Mesothelial cell of epicardium (in vitro differentiated cells): Measurements from ENCODE around the gene AP2A1. TPM values are rescaled to one million over a fixed set of nuclear protein-coding genes. Genes with fewer than 3 reads are reported as not detected.

Experiments used
- DNase-seq, 2 experiments: peaks; one replicate each; pipeline ENCODE4 v3.0.0; 2021; ENCODE audit warnings: low spot score in 2 of 2; ENCODE audit not compliant: unreplicated experiment in 2 of 2
- H3K27ac Mint-ChIP-seq: 2 replicates; pipeline ENCODE4 v1.8.0; 2021; ENCODE audit warnings: mixed read lengths
- H3K27me3 Mint-ChIP-seq: 2 replicates; pipeline ENCODE4 v1.8.0; 2021; ENCODE audit warnings: low read depth, mixed read lengths
- H3K36me3 Mint-ChIP-seq: 2 replicates; pipeline ENCODE4 v1.8.0; 2021; ENCODE audit warnings: mixed read lengths
- H3K4me1 Mint-ChIP-seq: 2 replicates; pipeline ENCODE4 v1.8.0; 2021; ENCODE audit warnings: mixed read lengths
- H3K4me3 Mint-ChIP-seq: 2 replicates; pipeline ENCODE4 v1.8.0; 2021; ENCODE audit warnings: mild to moderate bottlenecking, moderate library complexity, mixed read lengths
- H3K9me3 Mint-ChIP-seq: 2 replicates; pipeline ENCODE4 v1.8.0; 2021; ENCODE audit warnings: mixed read lengths
- total RNA-seq: library from RNA; stranded (reverse); gene quantifications from 3 replicates; pipeline ENCODE4 v1.2.1, GENCODE V29; 2021
- TF ChIP-seq, protein P1 (sequence below): fragments of 200-600 bp; sonication (generic); IDR thresholded peaks from one replicate; pipeline ENCODE4 v1.5.0; 2021; ENCODE audit warnings: antibody characterized with exemption; ENCODE audit not compliant: unreplicated experiment

The AP2A1 gene
- total RNA-seq, 1 donor from 2014 or later, result 85.2 TPM

DNA sequence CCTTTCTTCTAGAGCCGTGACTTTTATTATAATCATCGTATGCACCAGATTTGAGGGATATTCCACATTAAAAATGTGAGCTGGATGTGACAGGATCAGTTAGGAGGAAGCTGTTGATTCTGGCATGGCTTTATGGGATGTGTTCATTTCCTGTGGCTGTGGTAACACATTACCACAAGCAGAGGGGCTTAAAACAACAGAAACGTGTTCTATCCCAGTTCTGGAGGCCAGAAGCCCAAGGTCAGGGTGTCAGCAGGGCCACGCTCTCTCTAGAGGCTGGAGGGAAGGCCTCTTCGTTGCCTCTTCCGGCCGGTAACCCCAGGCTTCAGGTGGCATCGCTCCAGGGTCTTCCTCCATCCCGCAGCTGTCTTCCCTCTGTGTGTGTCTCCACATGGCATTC lies 65.8 kb downstream of the AP2A1 start:
- Mint-ChIP-seq H3K36me3 (peaks cover 16% of the 10 kb centered on the region), H3K27me3 (no peaks in the 10 kb centered on the region), H3K27ac (no peak overlapping the region), H3K9me3 (no peaks in the 10 kb centered on the region), H3K4me1 (no peaks in the 10 kb centered on the region), H3K4me3 (no peak overlapping the region)
- DNase-seq, result no peak
- TF ChIP-seq, protein P1, sequence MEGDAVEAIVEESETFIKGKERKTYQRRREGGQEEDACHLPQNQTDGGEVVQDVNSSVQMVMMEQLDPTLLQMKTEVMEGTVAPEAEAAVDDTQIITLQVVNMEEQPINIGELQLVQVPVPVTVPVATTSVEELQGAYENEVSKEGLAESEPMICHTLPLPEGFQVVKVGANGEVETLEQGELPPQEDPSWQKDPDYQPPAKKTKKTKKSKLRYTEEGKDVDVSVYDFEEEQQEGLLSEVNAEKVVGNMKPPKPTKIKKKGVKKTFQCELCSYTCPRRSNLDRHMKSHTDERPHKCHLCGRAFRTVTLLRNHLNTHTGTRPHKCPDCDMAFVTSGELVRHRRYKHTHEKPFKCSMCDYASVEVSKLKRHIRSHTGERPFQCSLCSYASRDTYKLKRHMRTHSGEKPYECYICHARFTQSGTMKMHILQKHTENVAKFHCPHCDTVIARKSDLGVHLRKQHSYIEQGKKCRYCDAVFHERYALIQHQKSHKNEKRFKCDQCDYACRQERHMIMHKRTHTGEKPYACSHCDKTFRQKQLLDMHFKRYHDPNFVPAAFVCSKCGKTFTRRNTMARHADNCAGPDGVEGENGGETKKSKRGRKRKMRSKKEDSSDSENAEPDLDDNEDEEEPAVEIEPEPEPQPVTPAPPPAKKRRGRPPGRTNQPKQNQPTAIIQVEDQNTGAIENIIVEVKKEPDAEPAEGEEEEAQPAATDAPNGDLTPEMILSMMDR, result no peak

DNA sequence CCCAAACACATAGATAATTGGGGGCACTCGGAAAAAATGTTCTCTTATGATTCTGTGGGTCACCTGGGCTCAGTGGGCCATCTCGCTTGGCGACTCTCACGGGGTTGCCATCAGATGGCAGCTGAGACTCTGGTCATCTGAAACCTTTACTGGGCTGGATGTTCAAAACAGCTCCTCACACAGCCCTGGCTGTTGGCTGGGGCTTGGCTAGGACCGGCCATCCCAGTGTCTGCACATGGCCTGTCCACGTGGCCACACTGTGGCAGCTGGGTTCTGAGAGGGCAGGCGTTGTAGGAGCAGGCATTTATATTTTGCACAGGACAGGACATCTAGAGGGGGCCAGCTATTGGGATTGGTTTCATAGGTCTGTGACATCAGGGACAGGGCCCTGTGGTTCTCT lies 66.8 kb downstream of the AP2A1 start:
- H3K27ac Mint-ChIP-seq, result no peak overlapping the region
- TF ChIP-seq, protein P1, result no peak
- no peak overlapping the region for H3K4me3 Mint-ChIP-seq
- no peak for DNase-seq
- no peaks in the 10 kb centered on the region for H3K27me3 Mint-ChIP-seq
- no peaks in the 10 kb centered on the region for H3K9me3 Mint-ChIP-seq
- peaks cover 26% of the 10 kb centered on the region for H3K36me3 Mint-ChIP-seq
- H3K4me1 Mint-ChIP-seq, result no peaks in the 10 kb centered on the region

DNA sequence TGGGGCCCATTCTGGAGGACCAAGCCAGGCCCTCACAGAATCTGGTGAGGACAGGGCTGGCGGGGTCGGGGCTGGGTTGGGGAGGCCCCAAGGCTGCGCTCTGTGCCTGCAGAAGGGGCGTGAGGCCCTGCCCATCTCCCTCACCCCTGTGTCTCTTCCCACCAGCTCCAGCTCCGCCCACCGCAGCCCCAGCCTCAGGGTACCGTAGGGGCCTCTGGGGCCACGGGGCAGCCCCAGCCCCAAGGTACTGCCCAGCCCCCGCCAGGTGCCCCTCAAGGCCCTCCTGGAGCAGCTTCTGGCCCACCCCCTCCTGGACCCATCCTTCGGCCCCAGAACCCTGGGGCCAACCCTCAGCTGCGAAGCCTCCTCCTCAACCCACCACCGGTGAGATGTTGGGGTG lies 68.8 kb downstream of the AP2A1 start:
- no peaks in the 10 kb centered on the region for H3K4me1 Mint-ChIP-seq
- H3K27me3 Mint-ChIP-seq, result no peaks in the 10 kb centered on the region
- TF ChIP-seq, protein P1, result no peak
- H3K9me3 Mint-ChIP-seq, result no peaks in the 10 kb centered on the region
- H3K4me3 Mint-ChIP-seq, result no peak overlapping the region
- no peak for DNase-seq
- H3K36me3 Mint-ChIP-seq, result peaks cover 44% of the 10 kb centered on the region
- no peak overlapping the region for H3K27ac Mint-ChIP-seq

DNA sequence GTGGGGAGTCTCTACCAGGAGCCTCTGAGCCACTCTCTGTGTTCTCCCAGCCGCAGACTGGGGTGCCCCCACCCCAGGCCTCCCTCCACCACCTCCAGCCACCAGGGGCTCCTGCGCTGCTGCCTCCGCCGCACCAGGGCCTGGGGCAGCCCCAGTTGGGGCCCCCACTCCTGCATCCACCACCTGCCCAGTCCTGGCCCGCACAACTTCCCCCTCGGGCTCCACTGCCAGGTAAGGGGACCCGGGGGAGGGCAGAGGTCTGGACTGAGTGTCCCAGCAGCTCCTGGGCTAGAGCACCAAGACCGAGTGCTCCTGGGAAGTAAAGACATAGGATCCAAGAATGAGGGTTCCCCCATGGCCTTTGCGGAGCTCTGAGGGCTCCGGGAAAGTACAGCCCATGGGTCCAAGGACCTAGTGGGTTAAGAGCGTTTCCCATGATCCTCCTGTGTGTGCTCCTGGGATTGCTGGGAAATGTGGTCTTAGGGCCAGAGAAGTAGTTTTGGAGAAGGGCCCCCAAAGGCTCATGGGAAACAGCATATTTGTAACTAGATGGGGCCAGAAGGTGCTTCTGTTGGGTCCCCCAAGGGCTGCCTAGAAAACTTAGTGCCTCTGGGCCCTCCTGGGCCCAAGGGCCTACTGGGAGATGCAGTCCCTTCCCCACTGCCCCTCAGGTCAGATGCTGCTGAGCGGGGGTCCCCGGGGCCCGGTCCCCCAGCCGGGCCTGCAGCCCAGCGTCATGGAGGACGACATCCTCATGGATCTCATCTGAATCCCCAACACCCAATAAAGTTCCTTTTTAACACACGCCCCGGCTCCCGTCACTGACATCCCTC lies 69.6 kb downstream of the AP2A1 start:
- TF ChIP-seq, protein P1, result no peak

DNA sequence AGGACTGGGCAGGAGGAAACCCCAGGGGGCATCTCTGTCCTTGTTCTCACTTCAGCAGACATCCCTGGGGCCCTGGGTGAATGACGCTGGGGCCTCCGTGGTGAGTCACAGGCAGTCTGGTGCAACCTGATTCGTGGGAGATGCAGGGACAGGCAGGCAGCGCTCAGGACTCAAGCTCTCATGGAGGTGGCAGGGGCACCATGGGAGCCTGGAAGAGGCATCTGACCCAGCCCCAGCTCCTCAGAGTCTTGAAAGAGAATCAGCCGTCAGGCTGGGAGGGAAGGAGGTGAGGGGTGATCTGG lies 70.2 kb downstream of the AP2A1 start:
- peaks cover 47% of the 10 kb centered on the region for H3K36me3 Mint-ChIP-seq
- no peaks in the 10 kb centered on the region for H3K9me3 Mint-ChIP-seq
- H3K4me1 Mint-ChIP-seq, result no peaks in the 10 kb centered on the region
- TF ChIP-seq, protein P1, result no peak
- H3K4me3 Mint-ChIP-seq, result no peak overlapping the region
- H3K27ac Mint-ChIP-seq, result no peak overlapping the region
- no peaks in the 10 kb centered on the region for H3K27me3 Mint-ChIP-seq
- no peak for DNase-seq

More for the DNA sequence above, 69.6 kb downstream of the AP2A1 start:
- H3K36me3 Mint-ChIP-seq, result peaks cover 47% of the 10 kb centered on the region
- no peak overlapping the region for H3K4me3 Mint-ChIP-seq
- no peaks in the 10 kb centered on the region for H3K9me3 Mint-ChIP-seq
- no peaks in the 10 kb centered on the region for H3K4me1 Mint-ChIP-seq
- no peak overlapping the region for H3K27ac Mint-ChIP-seq
- no peak for DNase-seq
- no peaks in the 10 kb centered on the region for H3K27me3 Mint-ChIP-seq

DNA sequence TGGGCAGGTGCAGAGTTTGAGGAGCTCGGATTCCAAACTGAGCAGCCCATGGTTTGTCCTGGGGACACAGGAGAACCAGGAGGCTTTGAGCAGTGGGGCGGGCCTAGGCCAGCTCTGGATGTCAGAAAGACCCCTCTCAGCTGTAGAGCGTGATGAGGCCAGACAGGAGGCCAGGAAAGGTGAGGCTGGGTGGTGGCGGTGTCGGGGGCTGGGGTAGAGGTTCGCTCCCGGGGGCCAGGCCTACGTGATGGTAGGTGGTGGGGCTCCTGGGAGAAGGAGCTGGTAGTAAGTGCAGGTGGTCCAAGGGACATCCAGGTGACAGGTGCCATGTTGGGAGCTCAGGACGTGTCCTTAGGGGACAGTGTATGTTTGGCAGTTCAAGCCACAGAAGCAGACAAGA lies 70.6 kb downstream of the AP2A1 start:
- TF ChIP-seq, protein P1, result no peak
- H3K9me3 Mint-ChIP-seq, result no peaks in the 10 kb centered on the region
- peaks cover 45% of the 10 kb centered on the region for H3K36me3 Mint-ChIP-seq
- no peak overlapping the region for H3K4me3 Mint-ChIP-seq
- H3K4me1 Mint-ChIP-seq, result no peaks in the 10 kb centered on the region
- DNase-seq, result no peak
- H3K27ac Mint-ChIP-seq, result no peak overlapping the region
- H3K27me3 Mint-ChIP-seq, result no peaks in the 10 kb centered on the region
